ENCODE data around the gene DLX5.
A peak's percentile ranks its signal among the peaks of the same experiment; 100 is the strongest.
"Not testable (repeated sequence)": the region's sequence is repeated elsewhere in the genome, so short reads cannot be mapped to it uniquely, and the experiment has no call there.

Gene DLX5

GRCh38 chr7:97024209-97025129 lies at the start of gene DLX5:
Gene DLX5 (minus strand): TSS chr7:97024831. CDS start chr7:97024623, 208 bp downstream.
- no peak for DNase-seq (ENCODE audit: low read depth in 2 of 2)

DNA sequence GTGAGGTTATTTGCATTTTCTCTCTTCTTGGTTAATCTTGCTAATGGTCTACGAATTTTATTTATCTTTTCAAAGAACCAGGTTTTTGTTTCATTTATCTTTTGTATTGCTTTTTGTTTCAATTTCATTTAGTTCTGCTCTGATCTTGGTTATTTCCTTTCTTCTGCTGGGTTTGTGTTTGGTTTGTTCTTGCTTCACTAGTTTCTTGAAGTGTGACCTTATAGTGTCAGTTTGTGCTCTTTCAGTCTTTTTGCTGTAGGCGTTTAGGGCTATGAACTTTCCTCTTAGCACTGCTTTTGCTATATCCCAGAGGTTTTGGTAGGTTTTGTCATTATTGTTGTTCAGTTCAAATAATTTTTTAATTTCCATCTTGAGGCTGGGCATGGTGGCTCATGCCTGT lies 47.4 kb upstream of the DLX5 start:
- not testable (repeated sequence) for DNase-seq (ENCODE audit: low read depth in 2 of 2)

DNA sequence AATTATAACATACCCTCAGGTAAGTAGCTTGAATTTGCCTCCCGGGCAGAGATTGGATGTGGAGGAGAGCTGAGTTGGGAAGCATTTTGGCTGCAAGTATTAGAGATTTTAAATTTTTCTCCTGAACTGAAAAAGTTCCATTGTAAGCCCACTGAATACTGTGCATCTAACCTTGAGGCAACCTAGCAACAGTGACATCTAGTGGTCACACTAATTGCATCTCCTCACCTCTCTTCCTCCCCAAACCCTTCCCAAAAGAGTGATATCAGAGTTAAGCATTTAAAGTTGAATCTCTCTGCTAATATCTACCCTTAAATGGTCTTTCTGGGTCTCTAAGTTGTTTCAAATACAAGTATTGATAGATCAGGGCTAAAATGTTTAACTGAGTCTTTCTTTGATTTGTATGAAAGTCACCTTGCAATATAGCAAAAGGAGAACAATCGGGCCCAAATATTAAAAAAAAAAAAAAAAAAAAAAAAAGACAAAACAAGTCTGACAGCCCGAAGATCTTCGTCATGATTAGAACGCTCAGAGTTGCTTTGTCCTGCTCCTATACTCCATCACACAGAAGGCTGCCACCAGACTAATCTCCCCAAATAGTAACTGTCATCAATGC lies 40.4 kb upstream of the DLX5 start:
- no peak for DNase-seq (ENCODE audit: low read depth in 2 of 2)

- DNase-seq (ENCODE audit: low read depth in 2 of 2), result no peak
These were observed 39.4 kb upstream of the DLX5 start for GRCh38 chr7:97064020-97064419.

GRCh38 chr7:97043281-97043680 lies 18.6 kb upstream of the DLX5 start:
- no peak for DNase-seq (ENCODE audit: low read depth in 2 of 2)

GRCh38 chr7:97039374-97040065 lies 14.9 kb upstream of the DLX5 start:
- DNase-seq (ENCODE audit: low read depth in 2 of 2), result no peak

DNA sequence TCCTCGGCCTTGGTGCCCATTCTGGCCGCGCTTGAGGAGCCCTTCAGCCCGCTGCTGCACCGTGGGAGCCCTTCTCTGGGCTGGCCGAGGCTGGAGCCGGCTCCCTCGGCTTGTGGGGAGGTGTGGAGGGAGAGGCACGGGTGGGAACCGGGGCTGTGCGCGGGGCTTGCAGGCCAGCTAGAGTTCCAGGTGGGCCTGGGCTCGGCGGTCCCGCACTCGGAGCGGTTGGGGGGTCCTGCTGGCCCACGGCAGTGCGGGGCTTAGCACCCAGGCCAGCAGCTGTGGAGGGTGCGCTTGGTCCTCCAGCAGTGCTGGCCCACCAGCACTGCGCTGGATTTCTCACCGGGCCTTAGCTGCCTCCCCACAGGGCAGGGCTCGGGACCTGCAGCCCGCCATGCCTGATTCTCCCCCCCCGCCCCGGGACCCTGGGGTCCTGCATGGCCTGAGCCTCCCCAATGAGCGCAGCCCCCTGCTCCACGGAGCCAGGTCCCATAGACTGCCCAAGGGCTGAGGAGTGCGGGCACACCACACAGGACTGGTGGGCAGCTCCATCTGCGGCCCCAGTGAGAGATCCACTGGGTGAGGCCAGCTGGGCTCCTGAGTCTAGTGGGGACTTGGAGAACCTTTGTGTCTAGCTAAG lies 9.7 kb upstream of the DLX5 start:
- not testable (repeated sequence) for DNase-seq (ENCODE audit: low read depth in 2 of 2)

DNA sequence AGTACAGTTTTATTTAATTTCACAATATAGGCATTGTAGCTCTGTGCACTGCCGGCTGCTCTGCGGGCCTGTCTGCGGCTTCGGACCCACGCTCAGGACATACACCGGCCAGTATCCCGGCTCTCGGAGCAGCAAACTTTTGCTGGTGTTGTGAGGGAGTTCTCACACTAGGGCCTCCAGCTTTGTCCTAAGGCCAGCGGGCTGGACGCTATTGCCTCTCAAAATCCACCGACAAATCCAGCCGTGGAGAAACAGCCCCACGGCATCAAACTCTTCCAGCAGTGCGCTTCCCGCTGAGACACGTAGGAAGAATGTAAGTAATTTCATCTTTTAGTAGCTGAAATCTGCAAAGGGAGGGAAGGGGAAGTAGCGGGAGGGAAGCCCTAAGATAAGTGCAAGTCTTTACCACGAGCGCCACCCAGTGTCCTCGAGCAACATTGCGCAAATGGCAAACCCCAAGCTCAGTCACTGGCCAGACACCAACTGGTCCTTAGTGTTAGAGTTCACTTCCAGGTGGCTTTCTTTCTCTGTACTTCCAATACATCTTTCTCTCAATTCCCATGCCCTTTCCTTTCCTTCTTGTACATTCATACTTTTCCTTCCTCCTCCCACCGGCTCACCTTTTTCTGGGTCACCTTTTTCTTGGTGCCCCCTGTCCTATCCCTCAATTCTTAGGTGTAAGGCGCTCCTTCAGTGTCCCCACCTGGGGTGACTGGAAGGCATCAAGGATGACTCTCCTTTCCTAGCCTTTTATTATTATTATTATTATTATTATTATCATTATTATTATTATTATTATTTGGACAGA lies 3.0 kb upstream of the DLX5 start:
- DNase-seq (ENCODE audit: low read depth in 2 of 2), result peak; percentile 21 to 28

DNA sequence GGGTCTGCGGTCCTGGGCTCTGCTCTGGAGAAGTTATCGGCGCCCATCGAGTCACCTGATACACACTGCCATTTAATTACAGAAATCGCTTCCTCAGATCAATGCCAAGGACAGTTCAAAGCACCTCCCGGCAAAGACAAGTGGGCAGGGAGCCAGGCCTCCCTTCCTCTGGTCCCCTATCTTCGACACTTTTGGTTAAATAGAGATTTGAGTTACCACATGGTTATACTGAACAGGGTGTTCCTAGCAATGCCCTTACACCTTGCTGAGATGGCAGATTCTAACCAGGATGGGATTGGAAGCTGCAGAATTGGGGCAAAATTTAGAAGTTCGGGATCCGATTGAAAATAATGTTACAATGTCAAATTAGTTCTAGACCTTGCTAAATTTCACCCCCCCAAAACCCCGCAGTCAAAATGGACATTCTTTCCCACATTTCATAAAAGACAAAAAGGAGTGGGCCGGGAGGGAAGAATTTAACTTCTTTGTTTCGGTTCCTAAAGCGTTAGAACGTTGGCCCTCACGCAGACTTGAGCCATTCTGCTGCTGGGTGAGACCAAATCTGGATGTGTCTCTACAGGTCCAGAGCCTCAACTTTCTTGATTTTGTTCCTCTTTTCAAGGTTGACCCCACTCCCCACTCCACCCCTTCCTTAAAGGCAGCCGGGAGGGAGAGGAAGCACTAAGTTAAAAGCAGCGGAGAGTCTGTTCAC lies 2.2 kb upstream of the DLX5 start:
- DNase-seq (ENCODE audit: low read depth in 2 of 2), result no peak

GRCh38 chr7:97025983-97026714 lies 1.5 kb upstream of the DLX5 start:
- no peak for DNase-seq (ENCODE audit: low read depth in 2 of 2)

DNA sequence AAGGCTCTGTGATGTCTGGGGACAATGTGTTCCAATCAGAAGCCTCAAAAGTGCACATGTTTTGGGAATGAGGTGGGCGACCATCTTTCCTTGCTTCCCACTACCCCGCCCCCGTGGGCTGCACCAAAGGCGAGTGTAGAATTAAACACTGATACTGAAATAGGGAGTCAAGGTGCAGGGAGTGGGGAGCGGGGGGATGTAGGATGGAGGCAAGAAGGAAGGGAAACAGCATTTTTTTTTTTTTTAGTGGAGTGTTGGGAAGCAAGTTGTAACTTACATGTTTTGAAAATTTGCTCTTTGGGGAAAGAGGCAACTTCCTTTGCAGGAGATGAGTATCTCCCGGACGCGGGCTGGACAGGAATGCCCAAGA lies 484 bp upstream of the DLX5 start:
- DNase-seq (ENCODE audit: low read depth in 2 of 2), result no peak

- DNase-seq (ENCODE audit: low read depth in 2 of 2), result no peak
These were observed 1.9 kb downstream of the DLX5 start for GRCh38 chr7:97022491-97023306.

DNA sequence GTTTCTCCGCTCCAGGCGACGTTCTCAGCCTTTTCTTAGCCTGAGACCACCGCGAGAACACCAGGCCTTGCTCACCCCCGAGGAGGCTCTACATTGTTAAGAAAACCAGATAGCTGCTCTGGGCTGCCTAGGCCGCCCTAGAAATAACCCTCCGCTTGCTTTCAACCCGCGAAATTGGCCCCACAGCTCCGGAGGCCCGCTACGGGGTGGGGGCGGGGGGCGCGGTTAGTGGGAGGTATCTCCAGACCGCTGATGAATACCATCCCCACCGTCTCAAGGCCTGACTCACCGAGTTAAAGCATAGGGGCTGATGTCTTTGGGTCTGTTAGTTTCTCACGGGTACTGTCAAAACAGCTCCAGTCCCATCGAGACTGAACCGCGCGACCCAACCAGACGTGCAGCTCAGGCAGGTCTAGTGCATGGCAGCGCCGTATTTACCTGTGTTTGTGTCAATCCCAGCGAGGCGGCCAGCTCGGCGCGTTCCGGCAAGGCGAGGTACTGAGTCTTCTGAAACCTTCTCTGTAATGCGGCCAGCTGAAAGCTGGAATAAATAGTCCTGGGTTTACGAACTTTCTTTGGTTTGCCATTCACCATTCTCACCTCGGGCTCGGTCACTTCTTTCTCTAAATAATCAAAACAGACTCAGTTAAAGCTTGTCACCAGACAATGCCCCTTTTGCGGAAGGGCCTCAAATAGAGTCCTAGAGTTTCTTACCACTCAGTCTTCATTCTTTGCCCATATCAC lies 2.7 kb downstream of the DLX5 start:
- DNase-seq (ENCODE audit: low read depth in 2 of 2), result no peak

DNA sequence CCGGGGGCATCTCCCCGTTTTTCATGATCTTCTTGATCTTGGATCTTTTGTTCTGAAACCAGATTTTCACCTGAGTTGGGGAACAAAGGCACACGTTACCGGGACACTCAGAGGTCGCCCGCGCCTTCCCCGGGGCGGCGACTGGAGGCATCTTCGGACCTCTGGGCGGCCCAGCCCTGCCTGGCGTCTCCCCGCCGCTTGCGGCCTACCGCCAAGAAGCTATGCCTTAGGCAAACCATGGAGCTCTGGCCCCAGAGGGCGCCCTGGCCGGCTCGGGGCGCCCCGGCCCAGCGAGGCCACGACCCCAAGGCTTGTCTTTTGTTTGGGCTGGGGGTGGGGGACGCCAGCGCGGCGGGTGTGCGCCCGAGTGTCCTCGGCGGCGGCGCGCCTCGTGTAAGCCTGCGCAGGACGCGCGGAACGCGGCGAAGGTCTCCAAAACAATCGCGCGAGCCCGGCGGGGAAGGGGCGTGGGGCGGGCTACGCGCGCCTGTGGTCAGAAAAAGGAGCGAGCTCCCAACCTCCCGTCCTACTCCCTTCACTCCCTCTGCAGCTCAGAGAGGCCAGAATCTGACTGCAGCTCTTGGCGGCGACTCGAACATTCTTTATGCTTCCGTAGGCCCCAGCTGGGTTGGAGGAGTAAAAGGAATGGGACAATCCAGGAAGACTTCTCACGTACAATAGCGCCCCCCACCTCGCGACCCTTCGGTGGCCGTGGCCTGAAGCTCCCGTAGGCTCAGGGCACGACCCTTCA lies 3.5 kb downstream of the DLX5 start:
- DNase-seq (ENCODE audit: low read depth in 2 of 2), result no peak

DNA sequence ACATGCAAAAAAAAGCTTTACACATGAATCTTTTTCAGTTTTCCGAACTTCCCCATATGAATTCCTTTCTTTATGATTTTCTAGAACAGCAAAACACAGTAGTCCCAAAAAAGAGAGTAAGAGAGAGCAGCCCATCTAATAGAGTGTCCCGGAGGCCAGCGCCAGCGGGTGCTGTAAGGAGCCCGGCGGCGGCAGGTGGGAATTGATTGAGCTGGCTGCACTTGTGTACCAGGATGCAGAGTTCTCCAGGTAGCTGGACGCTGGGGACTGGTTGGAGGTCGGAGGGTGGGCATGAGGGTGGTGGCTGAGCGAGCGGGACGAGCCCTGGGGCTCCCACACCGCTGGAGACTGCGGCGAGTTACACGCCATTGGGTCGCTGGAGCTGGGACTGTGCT lies 4.0 kb downstream of the DLX5 start:
- no peak for DNase-seq (ENCODE audit: low read depth in 2 of 2)

DNA sequence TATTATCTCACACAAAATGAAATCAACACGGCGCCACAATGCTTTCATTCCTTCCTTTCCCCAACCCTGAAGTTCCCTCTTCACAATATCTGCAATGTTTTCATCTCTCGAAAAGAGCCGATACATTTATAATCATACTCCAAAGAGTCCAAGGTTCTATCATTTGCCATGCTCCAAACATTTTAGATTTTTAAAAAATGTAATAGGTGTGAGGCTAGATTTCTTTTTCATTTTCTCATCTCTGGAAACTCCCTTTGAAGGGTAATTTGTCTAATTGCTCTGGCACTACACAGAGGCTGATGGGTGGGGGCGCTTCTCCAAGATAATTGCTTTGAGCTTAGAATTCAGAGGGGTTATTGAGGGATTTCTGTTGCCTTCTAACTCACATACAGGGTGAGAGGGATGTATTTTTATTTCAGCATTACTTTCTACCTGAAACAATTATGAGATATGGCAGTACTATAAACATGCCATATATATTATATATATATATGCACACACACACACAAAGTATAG lies 4.9 kb downstream of the DLX5 start:
- DNase-seq (ENCODE audit: low read depth in 2 of 2), result no peak

DNA sequence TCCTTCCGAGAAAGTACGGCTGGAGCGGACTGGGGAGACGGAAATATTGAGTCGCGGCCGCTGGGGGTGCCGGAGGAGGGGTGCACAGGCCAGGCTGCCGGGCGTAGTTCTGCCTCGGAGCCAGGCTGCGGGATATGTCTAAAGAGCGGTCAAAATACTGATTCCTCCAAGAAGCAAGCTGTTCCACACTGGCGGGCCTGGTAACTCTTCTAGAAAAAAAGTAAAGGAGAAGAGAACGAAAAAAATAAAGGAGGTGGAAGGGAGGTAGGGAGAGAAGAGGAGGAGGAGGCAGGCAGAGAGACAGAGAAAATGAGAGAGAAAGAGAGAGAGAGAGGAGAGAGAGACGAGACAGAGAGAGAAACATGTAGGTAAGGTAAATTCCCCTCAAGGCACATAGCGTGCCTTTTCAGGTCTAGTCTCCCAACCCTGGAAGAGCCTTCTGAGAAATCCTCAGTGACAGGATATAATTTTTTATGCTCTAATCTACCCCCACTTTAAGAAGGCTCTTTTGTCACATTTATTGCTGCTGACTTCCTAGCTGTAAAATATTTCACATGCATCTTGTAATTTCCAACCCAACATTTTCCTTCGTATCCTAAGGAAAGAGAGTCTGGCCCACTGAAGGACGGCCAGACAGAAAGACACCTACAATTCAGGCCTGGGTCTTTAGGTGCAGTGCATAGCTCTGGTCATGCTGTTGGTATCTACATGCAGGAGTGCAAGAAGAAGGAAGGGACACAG lies 5.7 kb downstream of the DLX5 start:
- no peak for DNase-seq (ENCODE audit: low read depth in 2 of 2)
